Left lung (tissue), 10 donors: ENCODE data around the gene WNT7B. TPM values are rescaled to one million over a fixed set of nuclear protein-coding genes. Genes with fewer than 3 reads are reported as not detected.

Experiments
- ATAC-seq: fragments of 200-7000 bp; cut with Tn5 transposase; one replicate; pipeline ENCODE4 v1.9.1; 2020; ENCODE audit warnings: moderate library complexity
- DNase-seq, 4 donors: peaks; one replicate each; pipeline ENCODE4 v3.0.0-alpha.2; 2013 to 2020
- H3K27ac ChIP-seq, 2 donors: fragments of 200-600 bp; sonication (generic) in 1 of 2; one replicate each; pipeline versions ENCODE4 v1.5.0 to v1.8.0; 2020 to 2021
- H3K27me3 ChIP-seq, 2 donors: fragments of 200-600 bp; sonication (generic) in 1 of 2; one replicate each; pipeline versions ENCODE4 v1.5.0 to v1.8.0; 2020 to 2021
- H3K36me3 ChIP-seq, 2 donors: fragments of 200-600 bp; sonication (generic) in 1 of 2; one replicate each; pipeline versions ENCODE4 v1.5.0 to v1.8.0; 2020 to 2021
- H3K4me1 ChIP-seq, 2 donors: fragments of 200-600 bp; one replicate each; pipeline ENCODE4 v1.8.0; 2021
- H3K4me3 ChIP-seq, 2 donors: fragments of 200-600 bp; sonication (generic) in 1 of 2; one replicate each; pipeline versions ENCODE4 v1.5.0 to v1.8.0; 2020 to 2021; ENCODE audit warnings: mild to moderate bottlenecking in 1 of 2
- H3K9me3 ChIP-seq, 2 donors: fragments of 200-600 bp; sonication (generic) in 1 of 2; one replicate each; pipeline versions ENCODE4 v1.5.0 to v1.8.0; 2020 to 2021
- intact Hi-C, 2 donors: fragments of 100-400 bp; cut with DNase I; formaldehyde crosslinking; loops; one replicate each; pipeline versions ENCODE4 v1.11.2 to v1.14.2; 2022
- polyA plus RNA-seq, 6 donors: library from polyadenylated mRNA; unstranded; fragments of 120-200 nt; gene quantifications; one replicate each; pipeline ENCODE4 v1.2.1, GENCODE V29; 2013; ENCODE audit not compliant: insufficient read length in 6 of 6
- total RNA-seq, 2 donors: library from RNA; stranded (reverse); fragmentation: NEBNext Ultra II Directional; extraction: Animal tissue kit (Norgen Biotek cat#: 25700); gene quantifications; one replicate each; pipeline ENCODE4 v1.2.1, GENCODE V29; 2021
- TF ChIP-seq, protein P1 (sequence below), 2 donors: fragments of 200-600 bp; sonication (generic) in 1 of 2; IDR thresholded peaks; one replicate each; pipeline versions ENCODE4 v1.5.0 to v1.8.0; 2021; ENCODE audit warnings: antibody characterized with exemption in 2 of 2
- donor health status: DM: no; HTN: yes; CAD: no.
- donor health status: DM: no; HTN: no; CAD: no.

The WNT7B gene
- total and polyA plus RNA-seq, 8 donors: 7.2 to 21.7 (median 14.9) TPM

DNA sequence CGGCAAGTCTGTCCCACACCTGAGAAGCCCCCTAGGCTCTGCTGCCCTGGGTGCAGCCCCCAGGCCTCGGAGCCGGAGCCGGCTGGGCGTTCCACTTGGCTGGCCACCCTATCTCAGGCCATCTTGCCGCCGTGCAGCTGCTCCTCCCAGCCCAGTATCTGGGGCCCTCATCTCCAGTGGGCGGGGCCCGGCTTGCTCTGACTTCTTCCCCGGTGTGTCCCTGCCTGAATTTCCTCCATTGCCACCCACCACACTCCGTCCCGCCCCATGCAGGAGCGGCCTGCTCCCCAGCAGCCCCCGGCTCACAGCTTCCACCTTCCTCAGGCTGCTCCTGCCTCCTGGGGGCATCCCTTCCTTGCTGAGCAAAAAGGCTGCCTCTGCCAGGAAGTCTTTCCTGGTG, 46.6 kb downstream of the WNT7B start:
- TF ChIP-seq, protein P1, sequence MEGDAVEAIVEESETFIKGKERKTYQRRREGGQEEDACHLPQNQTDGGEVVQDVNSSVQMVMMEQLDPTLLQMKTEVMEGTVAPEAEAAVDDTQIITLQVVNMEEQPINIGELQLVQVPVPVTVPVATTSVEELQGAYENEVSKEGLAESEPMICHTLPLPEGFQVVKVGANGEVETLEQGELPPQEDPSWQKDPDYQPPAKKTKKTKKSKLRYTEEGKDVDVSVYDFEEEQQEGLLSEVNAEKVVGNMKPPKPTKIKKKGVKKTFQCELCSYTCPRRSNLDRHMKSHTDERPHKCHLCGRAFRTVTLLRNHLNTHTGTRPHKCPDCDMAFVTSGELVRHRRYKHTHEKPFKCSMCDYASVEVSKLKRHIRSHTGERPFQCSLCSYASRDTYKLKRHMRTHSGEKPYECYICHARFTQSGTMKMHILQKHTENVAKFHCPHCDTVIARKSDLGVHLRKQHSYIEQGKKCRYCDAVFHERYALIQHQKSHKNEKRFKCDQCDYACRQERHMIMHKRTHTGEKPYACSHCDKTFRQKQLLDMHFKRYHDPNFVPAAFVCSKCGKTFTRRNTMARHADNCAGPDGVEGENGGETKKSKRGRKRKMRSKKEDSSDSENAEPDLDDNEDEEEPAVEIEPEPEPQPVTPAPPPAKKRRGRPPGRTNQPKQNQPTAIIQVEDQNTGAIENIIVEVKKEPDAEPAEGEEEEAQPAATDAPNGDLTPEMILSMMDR (IDR thresholded peaks at IDR 0.05): no peak
- Histone ChIP-seq H3K27ac (no peak overlapping the region), H3K27me3 (peaks cover 0 to 55% of the 10 kb centered on the region in 2 donors), H3K4me1 (peaks cover 0 to 5% of the 10 kb centered on the region in 2 donors), H3K36me3 (no peaks in the 10 kb centered on the region), H3K9me3 (no peaks in the 10 kb centered on the region), H3K4me3 (no peak overlapping the region)
- DNase-seq (no peak), ATAC-seq (no peak)
- intact Hi-C loops: no loop called here

DNA sequence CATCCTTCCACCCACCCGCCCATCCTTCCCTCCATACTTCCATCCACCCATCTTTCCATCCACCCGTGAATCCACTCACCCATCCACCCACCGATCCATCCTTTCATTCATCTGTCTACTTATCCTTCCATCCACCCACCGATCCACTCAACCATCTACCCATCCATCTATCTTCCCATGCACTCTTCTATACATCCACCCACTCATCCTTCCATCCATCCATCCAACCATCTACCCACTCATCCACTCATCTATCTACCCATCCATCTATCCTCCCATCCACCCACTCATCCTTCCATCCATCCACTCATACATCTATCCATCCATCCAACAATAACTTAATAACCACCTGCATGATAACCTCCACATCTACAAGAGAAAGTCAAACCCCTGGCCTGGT, 47.3 kb downstream of the WNT7B start:
- ATAC-seq: no peak
- no peaks in the 10 kb centered on the region for H3K36me3 ChIP-seq
- no peak for DNase-seq
- peaks cover 0 to 5% of the 10 kb centered on the region in 2 donors for H3K4me1 ChIP-seq
- no peak overlapping the region for H3K27ac ChIP-seq
- peaks cover 0 to 48% of the 10 kb centered on the region in 2 donors for H3K27me3 ChIP-seq
- TF ChIP-seq, protein P1 (IDR thresholded peaks at IDR 0.05): no peak
- intact Hi-C loops: no loop called here
- no peaks in the 10 kb centered on the region for H3K9me3 ChIP-seq
- no peak overlapping the region for H3K4me3 ChIP-seq

DNA sequence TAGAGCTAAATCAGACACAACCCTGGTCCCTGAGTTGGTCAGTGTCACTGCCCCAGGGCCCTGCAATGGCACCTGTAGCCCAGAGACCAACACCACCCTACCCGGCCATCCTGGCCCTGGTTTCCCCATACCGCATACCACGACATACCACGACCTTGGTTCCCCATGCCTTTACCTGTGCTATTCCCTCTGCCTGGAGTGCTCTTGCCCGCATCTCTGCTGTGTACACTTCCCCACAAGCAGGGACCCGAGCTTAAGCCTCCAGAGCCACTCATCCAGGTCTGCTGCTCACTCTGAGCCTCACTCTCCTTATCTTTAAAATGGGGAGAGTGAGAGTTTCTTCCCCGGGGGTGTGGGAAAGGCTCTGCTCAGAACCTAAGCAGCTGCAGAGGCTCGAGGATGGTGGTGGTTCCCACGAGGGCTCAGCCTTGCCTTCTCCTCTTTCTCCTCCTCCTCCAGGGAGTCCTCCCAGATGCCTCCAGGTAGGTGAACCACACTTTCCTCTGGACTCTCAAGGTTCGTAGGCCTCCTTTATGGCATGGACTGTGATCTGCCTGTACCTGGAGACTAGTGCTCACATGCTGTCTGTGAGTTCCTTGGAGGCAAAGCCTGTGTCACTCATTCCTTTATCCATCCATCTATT, 48.1 kb downstream of the WNT7B start:
- Histone ChIP-seq H3K27me3 (peaks cover 0 to 40% of the 10 kb centered on the region in 2 donors), H3K27ac (no peak overlapping the region), H3K36me3 (no peaks in the 10 kb centered on the region), H3K9me3 (no peaks in the 10 kb centered on the region), H3K4me3 (no peak overlapping the region), H3K4me1 (peaks cover 0 to 2% of the 10 kb centered on the region in 2 donors)
- no peak for DNase-seq
- intact Hi-C loops: no loop called here
- no peak for ATAC-seq
- TF ChIP-seq, protein P1 (IDR thresholded peaks at IDR 0.05): no peak

DNA sequence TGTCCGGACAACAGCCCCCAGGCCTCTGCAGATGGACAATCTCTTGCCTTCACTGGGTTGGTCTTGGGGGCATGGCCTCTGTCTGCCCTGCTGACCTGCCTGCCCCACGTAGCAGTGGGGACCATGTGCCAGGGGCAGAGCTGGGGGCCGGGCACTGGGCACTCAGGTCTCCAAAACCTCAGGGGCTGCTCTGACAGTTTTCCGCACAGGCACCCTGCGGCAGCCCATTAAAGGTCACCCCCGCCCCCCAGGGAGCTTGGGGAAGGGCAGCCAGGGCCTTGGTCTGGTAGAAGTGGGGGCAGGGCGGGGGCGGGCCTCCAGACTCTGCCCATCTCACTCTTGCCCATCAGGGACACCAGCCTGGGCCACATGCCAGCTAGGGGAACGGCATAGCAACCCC, 49.9 kb downstream of the WNT7B start:
- intact Hi-C loops: no loop called here
- no peaks in the 10 kb centered on the region for H3K9me3 ChIP-seq
- no peaks in the 10 kb centered on the region for H3K36me3 ChIP-seq
- H3K27ac ChIP-seq: no peak overlapping the region
- TF ChIP-seq, protein P1 (IDR thresholded peaks at IDR 0.05): no peak
- ATAC-seq: no peak
- no peak for DNase-seq
- peaks cover 0 to 4% of the 10 kb centered on the region in 2 donors for H3K4me1 ChIP-seq
- peaks cover 0 to 31% of the 10 kb centered on the region in 2 donors for H3K27me3 ChIP-seq
- no peak overlapping the region for H3K4me3 ChIP-seq

DNA sequence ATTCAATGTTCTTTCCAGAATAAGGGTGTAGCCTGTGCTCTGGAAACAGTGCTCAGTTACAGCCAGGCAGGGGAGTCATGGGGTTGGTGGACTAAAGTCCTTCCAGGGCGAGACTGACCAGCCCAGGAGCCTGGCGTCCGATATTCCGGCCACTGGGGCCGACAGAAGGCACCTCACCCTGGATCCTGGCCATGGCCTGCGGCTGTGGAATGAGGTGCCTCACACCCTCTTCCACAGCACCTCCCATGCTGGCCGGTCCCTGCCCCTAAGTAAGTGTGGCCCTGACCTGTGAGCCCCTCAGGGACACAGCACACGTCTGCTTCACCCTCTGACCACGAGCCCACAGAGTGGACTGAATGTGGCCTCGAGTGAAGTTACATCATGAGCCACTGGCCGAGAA, 50.5 kb downstream of the WNT7B start:
- DNase-seq (no peak), ATAC-seq (no peak)
- no peak overlapping the region for H3K4me3 ChIP-seq
- H3K9me3 ChIP-seq: no peaks in the 10 kb centered on the region
- H3K27ac ChIP-seq: no peak overlapping the region
- no peaks in the 10 kb centered on the region for H3K36me3 ChIP-seq
- intact Hi-C loops: no loop called here
- TF ChIP-seq, protein P1 (IDR thresholded peaks at IDR 0.05): no peak
- peaks cover 0 to 27% of the 10 kb centered on the region in 2 donors for H3K27me3 ChIP-seq
- H3K4me1 ChIP-seq: peaks cover 0 to 4% of the 10 kb centered on the region in 2 donors
